ENCODE measurements around the gene ZRANB1.

ZRANB1 gene

DNA sequence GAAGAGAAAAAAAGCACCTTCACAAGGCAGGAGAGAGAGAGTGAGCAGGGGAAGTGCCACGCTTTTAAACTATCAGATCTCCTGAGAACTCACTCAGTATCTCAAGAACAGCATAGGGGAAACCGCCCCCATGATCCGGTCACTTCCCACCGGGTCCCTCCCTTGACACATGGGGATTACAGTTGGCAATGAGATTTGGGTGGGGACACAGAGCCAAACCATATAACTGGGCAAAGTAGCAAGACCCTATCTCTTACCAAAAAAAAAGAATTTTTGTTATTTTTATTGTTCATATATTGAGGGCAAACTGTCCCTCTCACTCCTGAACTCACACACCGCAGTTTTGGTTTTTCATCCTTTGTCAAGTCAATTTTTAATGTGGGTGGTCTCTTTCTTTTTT is 18.2 kb upstream of the ZRANB1 start:
- no peaks in the 10 kb centered on the region for H3K9me3 ChIP-seq (ENCODE audit: insufficient read depth, low read length)
- H3K9ac ChIP-seq (ENCODE audit: insufficient read length, low read depth): no peak overlapping the region
- H3K4me1 ChIP-seq (ENCODE audit: insufficient read depth, insufficient read length): no peaks in the 10 kb centered on the region
- TF ChIP-seq YY1 (IDR thresholded peaks at IDR 0.05; ENCODE audit: insufficient read depth, insufficient read length) (no peak), SUZ12 (IDR thresholded peaks at IDR 0.05; ENCODE audit: extremely low read depth, insufficient read depth, insufficient read length) (no peak), ZNF274 (IDR thresholded peaks at IDR 0.05; ENCODE audit: low read depth, low read length) (no peak)
- peaks cover 13% of the 10 kb centered on the region for H3K36me3 ChIP-seq (ENCODE audit: insufficient read depth, insufficient read length, low read length)
- H3K4me3 ChIP-seq (ENCODE audit: insufficient read length, low read depth): no peak overlapping the region
- H3K27me3 ChIP-seq (ENCODE audit: insufficient read depth, insufficient read length): no peaks in the 10 kb centered on the region
- no peak for DNase-seq (ENCODE audit: low read depth, low spot score)

DNA sequence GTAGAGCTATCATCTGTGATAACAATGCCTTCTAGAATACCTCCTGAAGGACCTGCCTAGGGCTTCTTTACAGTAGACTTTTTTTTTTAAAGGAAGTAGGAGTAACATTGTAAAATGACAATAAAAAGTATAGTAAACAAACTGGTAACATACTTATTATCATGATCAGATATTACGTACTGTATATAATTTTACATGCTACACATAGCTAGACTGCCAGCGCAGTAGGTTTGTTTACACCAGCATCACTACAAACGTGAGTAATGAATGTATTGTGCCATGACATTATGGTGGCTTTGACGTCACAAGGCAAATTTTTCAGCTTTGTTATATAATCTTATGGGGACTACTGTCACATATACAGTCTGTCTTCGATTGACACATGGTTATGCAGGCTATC is 15.4 kb upstream of the ZRANB1 start:
- H3K9me3 ChIP-seq (ENCODE audit: insufficient read depth, low read length): peaks cover 2% of the 10 kb centered on the region; the same call in 1 of the 2 replicates
- no peak overlapping the region for H3K9ac ChIP-seq (ENCODE audit: insufficient read length, low read depth)
- no peaks in the 10 kb centered on the region for H3K4me1 ChIP-seq (ENCODE audit: insufficient read depth, insufficient read length)
- H3K4me3 ChIP-seq (ENCODE audit: insufficient read length, low read depth): no peak overlapping the region
- no peaks in the 10 kb centered on the region for H3K27me3 ChIP-seq (ENCODE audit: insufficient read depth, insufficient read length)
- peaks cover 13% of the 10 kb centered on the region for H3K36me3 ChIP-seq (ENCODE audit: insufficient read depth, insufficient read length, low read length)
- no peak for TF ChIP-seq YY1 (IDR thresholded peaks at IDR 0.05; ENCODE audit: insufficient read depth, insufficient read length)
- TF ChIP-seq ZNF274 (IDR thresholded peaks at IDR 0.05; ENCODE audit: low read depth, low read length): no peak
- no peak for TF ChIP-seq SUZ12 (IDR thresholded peaks at IDR 0.05; ENCODE audit: extremely low read depth, insufficient read depth, insufficient read length)
- no peak for DNase-seq (ENCODE audit: low read depth, low spot score)

DNA sequence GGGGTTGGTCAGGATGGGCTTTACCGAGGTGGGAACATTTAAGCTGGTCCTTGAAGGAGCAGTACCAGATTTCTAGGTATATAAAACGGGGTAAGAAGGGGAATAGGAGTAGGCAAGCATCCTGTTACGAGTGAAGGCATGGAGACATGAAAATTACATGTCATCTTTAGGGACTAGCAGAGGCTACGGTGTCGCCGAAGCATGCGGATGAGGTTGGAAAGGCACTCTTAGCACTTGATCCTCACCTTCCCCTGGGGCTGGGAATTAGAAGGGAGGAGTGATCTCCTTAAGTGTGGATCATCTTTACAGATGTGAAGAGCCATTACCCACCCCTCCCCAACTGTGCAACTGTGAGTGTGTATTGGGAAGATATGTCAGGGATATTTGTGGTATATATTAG is 13.8 kb upstream of the ZRANB1 start:
- DNase-seq (ENCODE audit: low read depth, low spot score): no peak
- Histone ChIP-seq H3K9ac (ENCODE audit: insufficient read length, low read depth) (no peak overlapping the region), H3K27me3 (ENCODE audit: insufficient read depth, insufficient read length) (no peaks in the 10 kb centered on the region), H3K4me1 (ENCODE audit: insufficient read depth, insufficient read length) (no peaks in the 10 kb centered on the region), H3K9me3 (ENCODE audit: insufficient read depth, low read length) (peaks cover 5% of the 10 kb centered on the region; the same call in 1 of the 2 replicates), H3K36me3 (ENCODE audit: insufficient read depth, insufficient read length, low read length) (peaks cover 8% of the 10 kb centered on the region), H3K4me3 (ENCODE audit: insufficient read length, low read depth) (no peak overlapping the region)
- no peak for TF ChIP-seq YY1 (IDR thresholded peaks at IDR 0.05; ENCODE audit: insufficient read depth, insufficient read length)

DNA sequence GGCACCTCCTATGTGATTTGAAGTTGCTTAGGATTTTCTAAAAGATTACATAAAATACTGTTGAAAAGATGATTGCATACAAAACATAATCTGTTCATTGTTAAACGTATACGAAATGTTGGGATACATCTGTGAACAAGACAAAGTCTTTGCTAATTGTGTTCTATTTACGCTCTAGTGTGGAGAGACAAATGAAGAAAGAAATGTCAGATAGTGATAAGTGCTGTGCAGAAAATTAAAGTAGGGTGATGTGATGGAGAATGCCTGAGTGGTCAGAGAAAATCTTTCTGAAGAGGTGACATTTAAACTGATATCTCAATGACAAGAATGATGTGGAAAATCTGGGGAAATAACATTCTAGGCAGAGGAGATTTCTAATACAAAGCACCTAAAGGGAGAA is 13.4 kb upstream of the ZRANB1 start:
- peaks cover 5% of the 10 kb centered on the region; the same call in 1 of the 2 replicates for H3K9me3 ChIP-seq (ENCODE audit: insufficient read depth, low read length)
- TF ChIP-seq YY1 (IDR thresholded peaks at IDR 0.05; ENCODE audit: insufficient read depth, insufficient read length): no peak
- TF ChIP-seq ZNF274 (IDR thresholded peaks at IDR 0.05; ENCODE audit: low read depth, low read length): no peak
- no peak for TF ChIP-seq SUZ12 (IDR thresholded peaks at IDR 0.05; ENCODE audit: extremely low read depth, insufficient read depth, insufficient read length)
- H3K9ac ChIP-seq (ENCODE audit: insufficient read length, low read depth): no peak overlapping the region
- H3K36me3 ChIP-seq (ENCODE audit: insufficient read depth, insufficient read length, low read length): peaks cover 8% of the 10 kb centered on the region
- no peaks in the 10 kb centered on the region for H3K27me3 ChIP-seq (ENCODE audit: insufficient read depth, insufficient read length)
- H3K4me1 ChIP-seq (ENCODE audit: insufficient read depth, insufficient read length): no peaks in the 10 kb centered on the region
- H3K4me3 ChIP-seq (ENCODE audit: insufficient read length, low read depth): no peak overlapping the region
- no peak for DNase-seq (ENCODE audit: low read depth, low spot score)

DNA sequence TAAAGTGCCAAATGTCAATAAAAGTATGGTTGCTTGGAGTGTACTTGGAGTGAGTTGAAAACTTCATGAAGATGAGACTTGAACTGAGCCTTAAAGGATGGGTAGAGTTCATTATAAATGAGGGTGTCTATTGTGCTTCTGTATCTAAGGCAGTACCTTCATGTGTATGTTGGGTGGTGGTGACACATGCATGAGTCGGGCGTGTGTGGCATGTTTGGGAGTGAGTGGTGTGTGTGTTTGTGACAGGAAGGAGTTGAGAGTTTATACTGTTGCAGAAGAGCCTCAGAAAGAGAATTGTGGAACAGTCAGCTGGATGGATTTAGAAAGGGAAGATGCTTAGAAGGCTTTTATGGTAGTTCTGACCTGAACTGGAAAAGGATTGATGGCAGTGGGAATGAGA is 6.0 kb upstream of the ZRANB1 start:
- DNase-seq (ENCODE audit: low read depth, low spot score): no peak
- H3K9ac ChIP-seq (ENCODE audit: insufficient read length, low read depth): no peak overlapping the region
- TF ChIP-seq YY1 (IDR thresholded peaks at IDR 0.05; ENCODE audit: insufficient read depth, insufficient read length) (no peak), ZNF274 (IDR thresholded peaks at IDR 0.05; ENCODE audit: low read depth, low read length) (no peak), SUZ12 (IDR thresholded peaks at IDR 0.05; ENCODE audit: extremely low read depth, insufficient read depth, insufficient read length) (no peak)
- no peak overlapping the region for H3K4me3 ChIP-seq (ENCODE audit: insufficient read length, low read depth)
- H3K4me1 ChIP-seq (ENCODE audit: insufficient read depth, insufficient read length): no peaks in the 10 kb centered on the region
- no peaks in the 10 kb centered on the region for H3K27me3 ChIP-seq (ENCODE audit: insufficient read depth, insufficient read length)
- peaks cover 5% of the 10 kb centered on the region; the same call in 1 of the 2 replicates for H3K9me3 ChIP-seq (ENCODE audit: insufficient read depth, low read length)
- H3K36me3 ChIP-seq (ENCODE audit: insufficient read depth, insufficient read length, low read length): no peaks in the 10 kb centered on the region

DNA sequence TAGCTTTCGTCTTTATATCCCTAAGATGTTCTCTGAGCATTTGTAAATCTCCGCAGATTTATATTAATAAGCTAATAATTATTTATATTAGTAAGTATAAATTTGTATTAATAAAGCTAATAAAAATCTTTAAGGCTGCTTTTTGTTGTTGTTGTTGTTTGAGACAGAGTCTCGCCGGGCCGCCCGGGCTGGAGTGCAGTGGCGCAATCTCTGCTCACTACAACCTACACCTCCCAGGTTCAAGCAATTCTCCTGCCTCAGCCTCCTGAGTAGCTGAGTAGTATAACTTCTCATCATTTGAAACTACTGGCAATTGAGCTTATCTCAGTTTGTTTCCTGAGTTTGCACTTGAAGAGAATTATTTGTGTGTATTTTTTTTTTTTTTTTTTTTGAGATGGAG is 5.1 kb upstream of the ZRANB1 start:
- no peak for DNase-seq (ENCODE audit: low read depth, low spot score)
- no peaks in the 10 kb centered on the region for H3K27me3 ChIP-seq (ENCODE audit: insufficient read depth, insufficient read length)

DNA sequence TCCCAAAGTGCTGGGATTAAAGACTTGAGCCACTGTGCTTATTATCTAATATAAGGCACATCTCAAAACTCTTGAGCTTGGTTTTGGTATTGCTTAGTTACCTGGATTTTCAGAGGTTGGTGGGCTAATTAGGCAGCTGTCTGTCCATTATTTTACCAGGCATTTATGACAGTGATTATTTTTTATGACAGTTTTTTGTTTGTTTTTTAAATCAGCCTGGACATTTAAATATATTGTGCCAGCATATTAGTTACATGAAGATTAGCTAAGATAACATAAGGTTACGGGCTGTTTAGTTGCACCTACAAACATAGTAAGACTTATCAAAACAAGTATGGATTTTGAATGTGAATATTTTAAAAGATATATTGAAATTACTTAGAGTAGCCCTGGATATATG is 2.6 kb upstream of the ZRANB1 start:
- DNase-seq (ENCODE audit: low read depth, low spot score): no peak
- no peaks in the 10 kb centered on the region for H3K27me3 ChIP-seq (ENCODE audit: insufficient read depth, insufficient read length)
- H3K9me3 ChIP-seq (ENCODE audit: insufficient read depth, low read length): no peaks in the 10 kb centered on the region
- H3K4me1 ChIP-seq (ENCODE audit: insufficient read depth, insufficient read length): no peaks in the 10 kb centered on the region
- no peak overlapping the region for H3K9ac ChIP-seq (ENCODE audit: insufficient read length, low read depth)
- no peak overlapping the region for H3K4me3 ChIP-seq (ENCODE audit: insufficient read length, low read depth)
- TF ChIP-seq YY1 (IDR thresholded peaks at IDR 0.05; ENCODE audit: insufficient read depth, insufficient read length) (no peak), ZNF274 (IDR thresholded peaks at IDR 0.05; ENCODE audit: low read depth, low read length) (no peak), SUZ12 (IDR thresholded peaks at IDR 0.05; ENCODE audit: extremely low read depth, insufficient read depth, insufficient read length) (no peak)
- peaks cover 6% of the 10 kb centered on the region for H3K36me3 ChIP-seq (ENCODE audit: insufficient read depth, insufficient read length, low read length)

More for the DNA sequence above, 5.1 kb upstream of the ZRANB1 start:
- 0 out of 2 replicates have a peak, but pooled peaks cover under 1% of the 10 kb centered on the region for H3K9me3 ChIP-seq (ENCODE audit: insufficient read depth, low read length)
- no peaks in the 10 kb centered on the region for H3K4me1 ChIP-seq (ENCODE audit: insufficient read depth, insufficient read length)
- no peaks in the 10 kb centered on the region for H3K36me3 ChIP-seq (ENCODE audit: insufficient read depth, insufficient read length, low read length)
- TF ChIP-seq ZNF274 (IDR thresholded peaks at IDR 0.05; ENCODE audit: low read depth, low read length): no peak
- TF ChIP-seq SUZ12 (IDR thresholded peaks at IDR 0.05; ENCODE audit: extremely low read depth, insufficient read depth, insufficient read length): no peak
- no peak for TF ChIP-seq YY1 (IDR thresholded peaks at IDR 0.05; ENCODE audit: insufficient read depth, insufficient read length)
- H3K4me3 ChIP-seq (ENCODE audit: insufficient read length, low read depth): no peak overlapping the region
- H3K9ac ChIP-seq (ENCODE audit: insufficient read length, low read depth): no peak overlapping the region

Data from NT2/D1 (cell line).